GM18511 (cell line): ENCODE results near the gene PCDHGB3.
"Not testable (repeated sequence)": the region's sequence is repeated elsewhere in the genome, so short reads cannot be mapped to it uniquely, and the experiment has no call there.

Experiments used
- ATAC-seq: cut with Tn5 transposase; IDR thresholded peaks from one replicate; pipeline ENCODE4 v1.9.1; 2021; ENCODE audit warnings: mild to moderate bottlenecking, moderate library complexity; ENCODE audit not compliant: unreplicated experiment

PCDHGB3 gene

GRCh38 chr5:141369994-141370848 is at the start of gene PCDHGB3:
TSS of gene PCDHGB3 (plus strand) at chr5:141370242. CDS start at chr5:141370395, 153 bp downstream.
- ATAC-seq = no peak

- no peak for ATAC-seq
Observed at GRCh38 chr5:141322261-141322660, 47.8 kb upstream of the PCDHGB3 start.

DNA sequence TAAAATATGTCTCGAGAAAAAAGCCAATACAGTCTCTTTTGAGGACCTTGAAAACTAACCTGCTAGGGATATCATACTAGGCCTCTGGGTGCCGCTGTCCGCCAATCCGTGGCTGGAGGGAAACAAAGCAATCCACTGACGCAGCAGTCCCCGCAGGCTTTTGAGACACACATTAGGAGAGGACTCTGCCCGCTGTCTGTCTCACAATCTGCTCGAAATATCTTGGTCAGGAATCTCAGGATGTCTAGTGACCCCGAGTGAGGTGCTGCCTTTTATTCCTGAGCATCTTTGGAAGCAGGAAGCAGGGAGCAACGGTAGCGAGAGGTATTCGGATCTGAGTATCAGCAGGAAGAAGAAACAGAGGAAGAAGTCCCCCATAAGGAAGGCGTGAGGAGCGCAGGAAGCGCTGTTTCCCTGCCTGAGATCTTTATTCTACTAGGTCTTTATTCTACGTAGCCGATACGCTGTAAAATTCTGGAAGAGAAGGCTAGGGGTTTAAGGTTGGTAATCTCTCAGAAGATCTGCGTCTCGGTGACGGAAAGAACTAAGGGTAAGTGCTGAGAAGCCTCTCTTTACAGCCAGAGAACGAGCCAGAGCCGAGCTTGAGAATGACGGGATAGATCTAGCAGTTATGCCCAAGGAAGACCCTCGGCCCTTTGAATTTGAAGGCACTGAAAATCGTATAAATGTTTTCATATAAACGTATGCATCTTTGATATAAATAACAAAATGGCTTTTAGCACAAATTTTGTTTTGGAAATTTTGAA is 43.8 kb upstream of the PCDHGB3 start:
- ATAC-seq = peak; percentile 67

- no peak for ATAC-seq
Observed at GRCh38 chr5:141328231-141328630, 41.8 kb upstream of the PCDHGB3 start.

DNA sequence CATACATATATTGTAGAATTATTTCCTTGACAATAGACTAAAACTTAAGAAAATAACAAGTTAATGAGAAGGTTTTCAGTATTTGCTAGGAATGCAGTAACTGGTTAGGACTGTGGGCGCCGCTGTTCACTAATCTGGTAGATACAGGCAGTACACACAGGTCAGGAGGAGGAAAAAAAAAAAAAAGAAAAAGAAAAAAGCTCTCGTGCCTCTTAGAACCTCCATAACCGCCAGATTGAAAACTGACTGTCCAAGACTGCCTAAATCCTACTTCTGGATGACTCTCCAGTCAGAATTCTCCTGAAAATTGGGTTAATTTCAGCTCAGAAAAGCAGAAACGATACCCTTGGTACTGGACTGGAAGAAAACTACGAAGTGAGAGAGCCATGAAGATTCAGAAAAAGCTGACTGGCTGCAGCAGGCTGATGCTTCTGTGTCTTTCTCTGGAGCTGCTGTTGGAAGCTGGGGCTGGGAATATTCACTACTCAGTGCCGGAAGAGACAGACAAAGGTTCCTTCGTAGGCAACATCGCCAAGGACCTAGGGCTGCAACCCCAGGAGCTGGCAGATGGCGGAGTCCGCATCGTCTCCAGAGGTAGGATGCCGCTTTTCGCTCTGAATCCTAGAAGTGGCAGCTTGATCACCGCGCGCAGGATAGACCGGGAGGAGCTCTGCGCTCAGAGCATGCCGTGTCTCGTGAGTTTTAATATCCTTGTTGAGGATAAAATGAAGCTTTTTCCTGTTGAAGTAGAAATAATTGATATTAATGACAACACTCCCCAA is 39.6 kb upstream of the PCDHGB3 start, which contains the start of gene PCDHGA1:
PCDHGA1 (plus strand) TSS at position 216 of the 782 bp plus-strand sequence.
- no peak for ATAC-seq

DNA sequence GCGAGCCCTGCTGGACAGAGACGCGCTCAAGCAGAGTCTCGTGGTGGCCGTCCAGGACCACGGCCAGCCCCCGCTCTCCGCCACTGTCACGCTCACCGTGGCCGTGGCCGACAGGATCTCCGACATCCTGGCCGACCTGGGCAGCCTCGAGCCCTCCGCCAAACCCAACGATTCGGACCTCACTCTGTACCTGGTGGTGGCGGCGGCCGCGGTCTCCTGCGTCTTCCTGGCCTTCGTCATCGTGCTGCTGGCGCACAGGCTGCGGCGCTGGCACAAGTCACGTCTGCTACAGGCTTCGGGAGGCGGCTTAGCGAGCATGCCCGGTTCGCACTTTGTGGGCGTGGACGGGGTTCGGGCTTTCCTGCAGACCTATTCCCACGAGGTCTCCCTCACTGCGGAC is 37.5 kb upstream of the PCDHGB3 start:
- not testable (repeated sequence) for ATAC-seq

DNA sequence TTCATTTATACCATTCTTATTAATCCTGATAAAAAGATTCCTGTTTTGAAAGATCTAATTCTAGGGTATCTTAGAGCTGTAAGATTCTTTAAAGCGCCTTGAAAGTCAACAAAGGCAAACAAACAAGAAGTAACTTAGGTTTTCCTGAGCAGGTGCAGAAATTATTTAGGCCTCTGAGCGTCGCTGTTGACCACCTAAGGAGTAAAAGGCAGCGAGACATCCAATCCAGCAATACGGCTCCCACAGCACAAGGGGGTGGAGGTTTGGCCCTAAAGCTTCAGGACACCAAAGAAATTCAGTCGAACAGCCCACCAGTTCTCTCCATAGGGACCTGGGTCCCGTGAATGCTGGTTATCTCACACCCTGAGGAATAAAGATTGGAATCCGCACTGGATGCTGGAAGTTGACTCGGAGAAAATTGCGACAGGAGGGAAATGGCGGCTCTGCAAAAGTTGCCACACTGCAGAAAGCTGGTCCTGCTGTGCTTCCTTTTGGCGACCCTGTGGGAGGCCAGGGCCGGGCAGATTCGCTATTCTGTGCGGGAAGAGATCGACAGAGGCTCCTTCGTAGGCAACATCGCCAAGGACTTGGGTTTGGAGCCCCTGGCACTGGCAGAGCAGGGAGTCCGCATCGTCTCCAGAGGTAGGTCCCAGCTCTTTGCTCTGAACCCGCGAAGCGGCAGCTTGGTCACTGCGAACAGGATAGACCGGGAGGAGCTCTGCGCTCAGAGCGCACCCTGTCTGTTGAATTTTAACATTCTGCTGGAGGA is 31.3 kb upstream of the PCDHGB3 start, which contains the start of gene PCDHGA2:
PCDHGA2 (plus strand) TSS at position 223 of the 769 bp plus-strand sequence.
- ATAC-seq = no peak

- ATAC-seq = not testable (repeated sequence)
Observed at GRCh38 chr5:141340781-141341354, 29.2 kb upstream of the PCDHGB3 start.

GRCh38 chr5:141342773-141343172 is 27.3 kb upstream of the PCDHGB3 start:
- no peak for ATAC-seq

- ATAC-seq = no peak
Observed at GRCh38 chr5:141343242-141343952, 26.6 kb upstream of the PCDHGB3 start, which contains the start of gene PCDHGA3. TSS of gene PCDHGA3 (plus strand) at chr5:141343829. CDS start at chr5:141344034, 205 bp downstream.

DNA sequence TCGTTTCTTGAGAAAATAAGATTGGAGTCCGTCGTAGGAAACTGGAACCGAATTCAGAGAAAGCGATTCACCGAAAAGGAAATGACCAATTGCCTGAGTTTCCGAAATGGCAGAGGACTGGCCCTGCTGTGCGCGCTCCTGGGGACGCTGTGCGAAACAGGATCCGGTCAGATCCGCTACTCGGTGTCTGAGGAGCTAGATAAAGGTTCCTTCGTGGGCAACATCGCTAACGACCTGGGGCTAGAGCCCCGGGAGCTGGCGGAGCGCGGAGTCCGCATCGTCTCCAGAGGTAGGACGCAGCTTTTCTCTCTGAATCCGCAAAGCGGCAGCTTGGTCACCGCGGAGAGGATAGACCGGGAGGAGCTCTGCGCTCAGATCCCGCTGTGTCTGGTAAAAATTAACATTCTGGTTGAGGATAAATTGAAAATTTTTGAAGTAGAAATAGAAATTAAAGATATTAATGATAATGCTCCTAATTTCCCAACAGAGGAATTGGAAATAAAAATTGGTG is 26.0 kb upstream of the PCDHGB3 start:
- no peak for ATAC-seq

DNA sequence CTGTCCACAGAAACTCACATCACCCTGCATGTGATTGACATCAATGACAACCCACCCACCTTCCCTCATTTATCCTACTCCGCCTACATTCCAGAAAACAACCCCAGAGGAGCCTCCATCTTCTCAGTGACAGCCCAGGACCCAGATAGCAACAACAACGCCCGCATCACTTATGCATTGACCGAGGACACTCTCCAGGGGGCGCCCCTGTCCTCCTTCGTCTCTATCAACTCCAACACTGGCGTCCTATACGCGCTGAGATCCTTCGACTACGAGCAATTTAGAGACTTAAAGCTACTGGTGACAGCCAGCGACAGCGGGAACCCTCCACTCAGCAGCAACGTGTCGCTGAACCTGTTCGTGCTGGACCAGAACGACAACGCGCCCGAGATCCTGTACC is 24.7 kb upstream of the PCDHGB3 start:
- ATAC-seq = no peak

DNA sequence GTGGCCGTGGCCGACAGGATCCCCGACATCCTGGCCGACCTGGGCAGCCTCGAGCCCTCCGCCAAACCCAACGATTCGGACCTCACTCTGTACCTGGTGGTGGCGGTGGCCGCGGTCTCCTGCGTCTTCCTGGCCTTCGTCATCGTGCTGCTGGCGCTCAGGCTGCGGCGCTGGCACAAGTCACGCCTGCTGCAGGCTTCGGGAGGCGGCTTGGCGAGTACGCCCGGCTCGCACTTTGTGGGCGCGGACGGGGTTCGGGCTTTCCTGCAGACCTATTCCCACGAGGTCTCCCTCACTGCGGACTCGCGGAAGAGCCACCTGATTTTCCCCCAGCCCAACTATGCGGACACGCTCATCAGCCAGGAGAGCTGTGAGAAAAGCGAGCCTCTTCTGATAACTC is 24.0 kb upstream of the PCDHGB3 start:
- ATAC-seq = not testable (repeated sequence)

GRCh38 chr5:141349917-141350619 is 20.0 kb upstream of the PCDHGB3 start, which contains the start of gene PCDHGB1:
TSS of gene PCDHGB1 (plus strand) at chr5:141350099. CDS start at chr5:141350261, 162 bp downstream.
- ATAC-seq = peak; percentile 87

GRCh38 chr5:141351591-141351990 is 18.5 kb upstream of the PCDHGB3 start:
- no peak for ATAC-seq

- ATAC-seq = no peak
Observed at GRCh38 chr5:141354900-141355469, 15.1 kb upstream of the PCDHGB3 start, which contains the start of gene PCDHGA4. TSS of gene PCDHGA4 (plus strand) at chr5:141355021. CDS start at chr5:141355108, 87 bp downstream.

- ATAC-seq = no peak
Observed at GRCh38 chr5:141355641-141356040, 14.4 kb upstream of the PCDHGB3 start.

DNA sequence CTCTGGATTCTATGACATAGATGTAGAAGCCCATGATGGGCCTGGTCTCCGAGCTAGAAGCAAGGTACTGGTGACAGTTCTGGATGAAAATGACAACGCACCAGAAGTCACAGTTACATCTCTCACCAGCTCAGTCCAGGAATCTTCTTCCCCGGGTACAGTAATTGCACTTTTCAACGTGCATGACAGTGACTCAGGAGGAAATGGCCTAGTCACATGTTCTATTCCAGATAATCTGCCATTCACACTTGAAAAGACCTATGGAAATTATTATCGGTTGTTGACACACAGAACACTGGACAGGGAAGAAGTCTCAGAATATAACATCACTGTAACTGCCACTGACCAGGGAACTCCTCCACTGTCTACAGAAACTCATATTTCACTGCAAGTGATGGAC is 13.9 kb upstream of the PCDHGB3 start:
- no peak for ATAC-seq
